Heart left ventricle (tissue), 13 donors: Measurements from ENCODE around the gene SPOCK1.

Experiments used
- CTCF ChIP-seq, 12 donors: fragments of 200-600 bp; sonication (generic) in 4 of 12; IDR thresholded peaks; one replicate each; pipeline versions ENCODE4 v1.5.0 to v1.8.0; 2018 to 2022; ENCODE audit warnings: antibody characterized with exemption in 12 of 12, mild to moderate bottlenecking in 5 of 12
- POLR2A ChIP-seq, 2 donors: fragments of 450-650 bp; IDR thresholded peaks; one replicate each; pipeline ENCODE4 v1.6.1; 2017; ENCODE audit warnings: antibody characterized with exemption in 2 of 2, mild to moderate bottlenecking in 2 of 2, moderate library complexity in 2 of 2
- donor health status: ischemic (EF 13 %, LVEDD 7.1; RV severe dilation, severe dysfunction).
- donor health status: DM: no; HTN: yes; CAD: no.
- donor health status: DM: no; HTN: no; CAD: no.
- donor health status: ischemic (EF 25% LVEDD 6.9; RV normal size, moderate dysfunction).
- donor health status: ischemic (EF 25% LVEDD 5.7; RV mildly dilated, moderate dysfunction).
- donor health status: ischemic (EF 35%, LVEDD 5.7; RV mildly dilated, moderate dysfunction).
- donor health status: nonischemic (EF 11% LVEDD 7.7; RV severe dilation, severe dysfunction).
- donor health status: DM: yes; HTN: yes; CAD: no.
- donor health status: PGD.
- donor health status: ischemic (EF 29% LVEDD 5.4; RV normal size, mild dysfunction).
- donor health status: nonischemic (EF 23%, LVEDD 6.1; RV moderate dilation, normal function).

DNA sequence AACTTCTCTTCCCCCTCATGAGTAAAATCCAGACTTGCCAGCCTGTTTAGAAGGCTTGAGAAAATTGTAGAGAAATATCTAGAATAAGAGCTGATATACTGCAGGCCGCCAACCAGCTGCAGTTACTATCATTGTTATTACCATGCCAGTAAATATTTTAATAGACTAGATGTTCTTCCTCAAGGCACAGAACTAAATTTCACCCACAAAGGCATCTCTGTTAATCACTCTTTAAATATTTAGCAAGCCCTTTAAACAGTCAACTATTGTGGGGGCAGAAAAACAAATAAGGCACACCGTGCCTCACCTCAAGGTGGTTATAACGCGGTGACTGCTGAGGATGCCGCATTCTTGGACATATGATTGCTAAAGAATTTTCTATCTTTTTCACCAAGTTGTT, 147.0 kb downstream of the SPOCK1 start:
- TF ChIP-seq CTCF (IDR thresholded peaks at IDR 0.05) (no peak), POLR2A (IDR thresholded peaks at IDR 0.05) (no peak)
